G401 (cell line): ENCODE measurements around the gene NUP210. TPM values are rescaled to one million over a fixed set of nuclear protein-coding genes. Genes with fewer than 3 reads are reported as not detected.

Source experiments
- DNase-seq: peaks from one replicate; pipeline ENCODE4 v3.0.0-alpha.2; 2015; ENCODE audit warnings: low spot score
- in situ Hi-C: cut with HindIII; loops from 2 replicates; pipeline ENCODE4 v1.10.0; 2016; ENCODE audit warnings: low sequenced_read_pairs, mixed read lengths
- total RNA-seq: library from RNA; depleted of rRNA; stranded (reverse); fragments of >200 nt; shearing (Covaris generic); gene quantifications from 2 replicates; pipeline ENCODE4 v1.2.3, GENCODE V29; 2014

The NUP210 gene
- total RNA-seq, 1 experiment from 2014 or later = 45.0 TPM

DNA sequence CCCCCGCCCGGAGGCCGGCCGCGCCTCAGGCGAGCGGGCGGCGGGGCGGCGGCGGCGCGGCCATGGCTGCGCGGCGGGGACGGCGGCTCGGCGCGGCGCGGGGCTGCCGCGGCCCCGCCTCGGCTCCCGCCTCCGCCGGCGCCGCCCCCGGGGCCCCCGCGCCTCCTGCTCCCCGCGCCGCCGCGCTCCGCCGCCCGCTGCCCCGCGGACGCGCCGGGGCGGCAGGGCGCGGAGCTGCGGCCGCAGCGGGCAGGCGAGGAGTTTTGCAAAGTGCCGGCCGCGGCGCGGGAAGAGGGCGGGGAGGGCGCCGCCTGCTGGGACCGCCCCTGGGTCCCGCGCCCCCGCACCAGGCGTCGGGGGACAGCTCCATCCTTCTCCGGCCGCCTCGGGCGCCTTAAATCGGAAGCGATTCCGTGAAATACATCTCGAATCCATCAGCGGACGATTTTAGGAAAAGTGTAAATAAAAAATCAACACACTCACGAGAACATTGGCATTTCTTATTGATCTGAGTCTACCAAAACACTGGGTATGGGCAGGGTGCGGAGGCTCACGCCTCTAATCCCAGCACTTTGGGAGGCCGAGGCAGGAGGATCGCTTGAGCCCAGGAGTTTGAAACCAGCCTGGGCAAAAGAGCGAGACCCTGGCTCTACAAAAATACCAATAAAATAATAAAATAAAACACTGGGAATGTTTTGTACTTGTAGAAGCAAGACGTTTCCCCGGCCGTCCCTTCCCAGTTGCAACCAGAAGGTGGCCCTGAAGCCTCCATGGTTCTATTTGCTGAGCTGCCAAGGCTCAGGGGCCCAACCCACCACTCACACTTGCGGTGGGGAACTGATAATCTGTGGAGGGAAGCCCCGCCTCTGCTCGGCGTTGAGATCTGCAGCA, 136.9 kb downstream of the NUP210 start:
- in situ Hi-C loops = no loop called here
- no peak for DNase-seq

DNA sequence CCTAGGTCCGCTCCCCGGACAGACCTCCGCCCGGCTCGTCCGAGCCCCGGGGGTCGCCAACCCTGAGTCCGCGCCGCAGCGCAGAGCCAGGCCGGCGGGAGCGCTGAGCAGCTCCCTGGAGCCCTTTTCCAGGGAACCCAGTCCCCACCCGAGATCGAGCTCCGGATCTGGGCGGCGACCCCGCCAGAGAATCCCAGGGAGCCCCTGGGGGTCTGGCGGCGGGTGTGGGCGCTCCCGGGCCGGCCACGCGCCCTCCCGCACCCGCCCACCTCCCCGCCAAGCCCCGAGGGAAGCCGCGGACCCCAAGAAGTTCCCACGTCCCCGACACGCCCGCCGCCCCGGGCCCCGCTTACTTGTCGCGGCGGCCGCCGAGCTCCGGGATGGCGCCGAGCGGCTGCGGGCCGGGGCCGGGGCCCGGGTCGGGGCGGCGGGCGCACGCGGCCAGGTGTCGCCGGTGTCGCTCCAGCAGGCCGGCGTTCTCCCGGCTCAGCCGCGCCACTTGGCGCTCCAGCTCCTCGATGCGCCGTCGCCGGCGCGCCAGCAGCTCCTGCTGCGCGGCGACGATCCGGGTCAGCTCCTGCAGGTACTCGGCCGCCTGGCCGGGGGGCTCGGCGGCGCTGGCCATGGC, 137.7 kb downstream of the NUP210 start:
- DNase-seq = no peak
- in situ Hi-C loops = no loop called here

DNA sequence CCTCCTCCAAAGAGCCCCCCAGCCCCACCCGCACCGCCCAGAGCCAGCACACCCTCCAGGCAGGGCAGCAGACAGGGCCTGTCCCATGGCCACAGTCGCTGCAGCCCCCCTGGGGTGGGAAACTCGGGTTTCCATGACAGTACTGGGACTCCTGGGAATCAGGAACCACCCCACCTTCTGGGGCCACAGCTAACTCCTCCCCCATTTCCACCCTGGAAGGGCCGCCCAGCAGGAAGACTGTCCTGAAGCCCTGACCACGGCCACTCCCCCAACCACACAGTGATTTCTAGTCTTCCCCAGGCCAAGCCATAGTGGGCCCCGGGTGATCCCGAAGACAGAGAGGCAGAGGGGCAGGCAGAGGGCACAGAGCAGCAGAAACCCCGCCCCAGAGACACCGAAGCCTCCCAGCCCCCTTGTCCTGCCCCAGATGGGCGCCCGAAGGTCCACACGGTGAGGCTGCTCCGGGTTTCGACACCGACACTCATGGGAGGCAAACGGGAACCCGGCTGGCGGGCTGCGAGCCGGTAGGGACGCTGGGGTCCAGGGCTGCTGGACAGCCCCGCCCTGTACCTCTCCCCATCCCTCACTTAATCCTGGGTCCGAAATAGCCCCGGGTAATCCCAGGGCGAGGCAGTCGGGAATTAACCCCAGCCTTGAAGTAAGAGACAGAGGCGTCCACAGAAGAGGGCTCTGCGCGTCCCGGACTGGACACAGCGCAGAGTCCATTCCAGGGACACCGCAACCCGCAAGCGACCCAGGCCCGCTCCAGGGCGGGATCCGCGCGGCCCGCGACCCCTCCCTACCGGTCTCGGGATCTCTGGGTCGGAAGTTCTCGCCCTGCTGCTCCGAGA, 138.4 kb downstream of the NUP210 start:
- in situ Hi-C loops = no loop called here
- DNase-seq = no peak

DNA sequence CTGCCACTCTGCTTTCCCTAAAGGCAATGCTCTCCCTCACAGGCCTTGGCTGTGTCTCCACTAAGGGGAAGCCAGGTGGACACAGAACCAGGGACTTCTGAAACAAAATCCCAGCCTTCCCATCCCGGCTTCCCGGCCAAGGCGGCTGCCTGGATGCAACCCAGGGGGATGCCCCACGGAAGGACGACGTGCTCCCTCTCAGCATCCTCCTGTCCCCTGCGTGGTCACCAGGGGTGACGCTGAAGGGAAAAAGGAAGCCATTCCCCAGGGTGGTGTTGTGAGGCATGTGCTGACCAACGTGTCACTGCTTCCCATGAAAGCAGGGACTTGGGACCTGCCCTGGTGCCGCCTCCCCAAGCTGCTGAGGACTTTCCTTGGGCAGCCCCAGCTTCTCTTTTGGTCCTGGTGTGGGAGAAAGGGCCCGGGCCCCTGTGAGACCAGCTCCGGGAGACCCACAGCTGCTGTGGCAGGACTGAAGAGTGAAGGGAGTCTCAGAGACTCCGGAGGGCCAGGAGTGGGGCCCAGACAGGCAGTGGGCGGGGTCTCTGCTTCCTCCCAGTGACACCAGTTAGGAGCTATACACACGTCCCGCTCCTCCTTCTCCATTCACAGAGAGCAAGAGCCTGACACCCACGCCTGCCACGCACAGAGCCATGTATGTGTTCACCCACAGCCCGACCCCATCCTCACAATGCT, 139.2 kb downstream of the NUP210 start:
- DNase-seq = peak; percentile 40
- in situ Hi-C loops = no loop called here

DNA sequence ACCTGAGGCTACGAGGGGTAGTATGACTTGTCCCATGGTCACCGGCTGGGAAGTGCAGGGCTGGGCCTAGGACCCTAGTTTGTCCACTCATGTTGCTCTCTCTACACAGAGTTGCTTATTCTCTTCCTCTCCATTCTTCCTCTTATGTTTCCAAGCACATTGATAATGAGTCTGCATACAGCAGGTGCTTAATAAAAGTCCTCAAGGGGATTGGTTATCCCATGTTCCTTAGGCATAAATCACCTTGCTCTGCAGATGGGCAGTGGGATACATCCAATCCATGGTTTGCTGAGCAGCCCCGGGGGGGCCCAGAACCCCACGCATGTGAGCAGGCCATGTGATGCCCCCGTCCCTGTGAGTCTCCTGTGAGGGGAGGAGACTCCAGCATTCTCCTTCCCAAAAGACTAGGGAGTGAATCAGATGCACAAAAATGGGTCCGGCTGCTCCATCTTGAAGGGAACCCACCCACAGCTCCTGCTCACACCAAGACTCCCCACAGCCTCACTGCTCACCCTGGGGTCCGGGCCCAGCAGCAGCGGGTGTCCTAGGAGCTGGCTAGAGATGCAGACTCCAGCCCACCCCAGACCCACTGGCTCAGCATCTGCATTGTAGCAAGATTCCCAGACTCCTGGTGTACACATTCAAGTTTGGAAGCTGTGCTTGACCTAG, 139.9 kb downstream of the NUP210 start:
- no peak for DNase-seq
- in situ Hi-C loops = no loop called here

DNA sequence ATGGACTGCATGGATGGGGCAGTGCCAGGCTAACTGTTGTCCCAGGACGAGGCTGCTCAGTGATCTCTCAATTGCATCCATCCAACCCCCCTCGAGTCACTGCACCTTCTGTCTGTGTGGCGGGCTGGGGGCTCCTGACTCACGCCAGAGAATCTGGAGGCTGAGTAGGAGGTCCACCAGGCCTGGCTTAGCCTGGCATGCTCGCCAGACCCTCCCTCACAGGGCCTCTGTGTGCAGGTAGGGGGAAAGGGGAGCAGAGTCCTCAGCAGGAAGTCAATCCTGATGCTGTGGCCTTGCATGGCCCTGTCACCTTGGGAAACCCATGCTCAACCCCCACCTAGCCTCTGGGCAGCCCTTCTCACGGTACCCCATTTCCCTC, 140.6 kb downstream of the NUP210 start:
- DNase-seq = no peak
- in situ Hi-C loops = no loop called here

DNA sequence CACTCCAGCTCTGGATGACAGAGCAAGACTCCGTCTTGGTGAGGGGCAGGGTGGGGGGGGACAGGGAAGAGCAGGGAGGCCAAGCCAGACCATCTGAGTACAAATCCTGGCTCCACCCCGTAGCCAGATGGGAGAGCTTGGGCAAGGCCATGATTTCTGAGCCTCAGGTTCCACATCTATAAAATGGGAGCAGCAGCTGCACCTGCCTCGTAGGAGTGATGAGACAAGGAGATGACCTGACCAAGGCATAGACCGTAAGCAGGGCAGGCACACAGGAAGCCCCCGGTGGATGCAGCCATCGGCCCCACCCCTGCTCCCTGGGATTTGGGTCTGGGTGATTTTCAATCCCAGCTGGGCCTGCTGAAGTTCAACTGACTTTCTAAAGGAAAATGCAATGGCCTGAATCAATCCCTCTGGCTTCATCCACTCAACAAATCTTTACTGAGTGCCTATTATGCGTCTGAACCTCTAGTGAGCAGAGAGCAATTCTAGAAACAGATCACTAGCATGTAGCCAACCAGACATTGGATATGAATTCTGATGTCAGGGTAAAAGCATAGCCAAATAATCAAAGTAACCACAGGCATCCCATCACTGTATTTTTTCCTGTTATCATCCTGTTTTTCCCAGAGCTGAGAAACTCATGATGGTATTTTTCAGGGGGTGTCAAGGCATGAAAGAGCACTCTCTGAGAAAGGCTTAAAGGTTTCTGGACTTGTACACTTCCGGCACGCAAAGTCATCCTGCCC, 141.2 kb downstream of the NUP210 start:
- in situ Hi-C loops = no loop called here
- no peak for DNase-seq

DNA sequence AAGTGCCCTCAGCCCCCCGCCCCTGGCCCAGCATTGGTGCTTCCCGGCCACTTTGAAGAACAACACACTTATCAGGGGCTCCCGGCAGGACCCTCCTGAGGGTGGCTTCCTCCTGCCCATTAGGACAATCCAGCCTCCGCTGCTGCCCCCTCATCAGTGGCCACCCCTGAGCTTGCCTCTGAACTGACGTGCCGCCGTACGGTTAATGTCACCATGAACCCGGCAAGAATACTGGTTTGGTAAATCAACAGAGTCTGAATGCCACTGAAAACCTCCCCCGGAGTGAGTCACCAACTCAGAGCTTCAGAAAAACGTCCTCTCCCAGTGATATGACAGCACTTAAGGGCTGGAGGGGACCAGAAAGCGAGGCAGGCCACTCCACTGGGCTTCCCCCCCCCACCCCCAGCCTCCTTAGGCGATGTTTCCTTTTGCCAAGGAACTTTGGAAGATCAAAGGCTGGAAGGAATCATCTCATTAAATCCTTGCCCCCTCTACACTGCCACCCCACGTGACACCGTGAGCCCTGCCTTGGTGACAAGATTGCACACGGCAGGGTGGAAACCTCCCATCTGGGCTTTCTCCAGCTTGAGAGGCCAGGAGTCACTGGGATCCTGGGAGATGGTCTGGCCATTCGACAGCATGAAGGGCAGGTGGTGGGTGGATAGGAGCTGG, 142.1 kb downstream of the NUP210 start:
- in situ Hi-C loops = no loop called here
- DNase-seq = peak; percentile 61

DNA sequence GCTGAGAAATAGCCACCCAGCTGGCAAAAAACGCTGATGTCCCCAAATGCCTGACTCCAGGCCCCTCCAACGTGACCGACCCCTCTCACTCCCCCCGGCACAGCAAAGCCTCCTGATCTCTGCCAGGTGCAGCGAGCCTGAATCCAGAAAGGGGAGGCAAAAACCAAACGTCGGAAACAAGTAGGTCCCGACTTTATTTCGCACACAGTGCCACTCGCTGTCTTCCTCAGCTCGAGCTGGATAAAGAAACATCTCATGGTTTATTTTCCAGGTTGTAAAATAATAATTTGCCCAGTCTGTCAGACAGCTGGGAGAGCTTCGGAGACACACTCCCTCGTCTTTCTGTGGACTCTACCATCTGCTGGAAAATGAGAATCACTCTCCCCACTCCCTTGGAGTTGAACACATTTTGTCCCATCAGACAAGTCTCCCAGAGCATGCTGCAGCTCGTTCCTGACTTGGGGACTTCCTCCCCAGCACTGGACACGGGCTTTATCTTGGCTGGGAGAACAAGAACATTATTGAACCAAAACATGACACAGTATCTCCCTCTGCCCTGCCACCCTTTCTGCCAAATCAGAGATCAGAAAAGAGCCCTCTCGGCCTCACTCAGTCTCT, 142.8 kb downstream of the NUP210 start:
- DNase-seq = peak; percentile 62
- in situ Hi-C loops = no loop called here

DNA sequence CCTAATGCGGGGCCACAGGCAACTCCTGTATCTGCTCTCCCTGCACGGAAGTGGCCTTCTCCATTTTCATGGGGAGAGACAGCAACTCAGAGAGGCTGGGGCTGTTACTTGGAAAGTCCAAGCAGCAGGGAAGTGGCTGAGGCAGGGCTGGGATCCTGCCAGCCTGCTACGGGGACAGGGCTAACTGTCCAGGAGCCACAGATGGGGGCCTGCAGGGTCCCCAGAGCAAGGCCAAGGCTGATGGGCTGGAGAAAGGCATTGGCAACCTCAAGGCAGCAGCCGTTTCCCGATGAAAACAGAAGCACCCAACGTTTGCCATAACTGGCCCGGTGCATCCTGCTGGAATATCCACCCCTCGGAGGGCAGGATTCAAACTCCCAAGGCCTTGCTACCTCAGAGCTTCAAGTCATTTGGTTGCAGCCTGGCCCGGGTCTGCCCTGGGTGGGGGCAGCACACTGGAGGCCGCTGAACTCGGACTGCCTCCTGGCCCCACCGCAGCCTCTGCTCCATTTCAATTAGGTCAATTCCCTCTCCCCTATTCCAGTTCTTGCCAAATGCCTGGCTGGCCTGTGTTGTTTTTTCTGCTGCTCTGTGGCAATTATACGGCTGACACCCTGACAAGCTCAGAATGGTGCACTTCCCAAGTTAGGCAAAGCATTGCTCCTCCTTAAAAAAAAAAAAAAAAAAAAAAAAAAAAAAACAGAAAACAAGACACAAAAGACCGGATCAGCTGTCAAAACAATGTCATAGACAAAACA, 143.5 kb downstream of the NUP210 start:
- DNase-seq = peak; percentile 86
- in situ Hi-C loops = no loop called here

DNA sequence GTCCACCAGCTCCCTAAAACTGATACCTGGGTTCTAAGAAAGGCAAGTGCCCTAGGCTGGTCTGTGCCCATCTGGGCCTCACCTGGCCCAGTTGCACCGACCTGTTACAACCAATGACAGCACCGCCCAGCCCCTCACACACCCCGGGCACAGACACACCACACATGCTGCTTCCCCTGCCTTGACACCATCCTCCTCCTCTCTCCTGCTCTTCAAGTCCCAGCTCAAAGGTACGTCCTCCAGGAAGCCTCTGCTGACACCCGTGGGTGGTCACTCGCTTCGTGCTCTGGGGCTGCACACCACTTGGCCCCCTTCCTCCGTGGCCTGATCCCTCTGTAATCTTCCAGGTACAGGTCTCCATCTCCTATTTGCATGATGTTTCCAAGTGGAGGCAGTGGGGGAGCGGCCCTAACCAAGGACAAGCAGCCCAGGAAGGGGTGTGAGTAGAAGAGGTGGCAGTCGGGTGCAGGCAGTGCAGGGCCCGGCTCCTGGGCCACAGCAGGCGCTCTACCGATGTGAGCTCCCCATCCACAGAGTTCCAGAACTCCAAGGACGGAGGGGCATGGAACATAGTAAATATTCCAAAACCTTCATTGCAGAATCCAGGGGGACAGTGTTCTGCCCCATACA, 144.6 kb downstream of the NUP210 start:
- no peak for DNase-seq
- in situ Hi-C loops = no loop called here

DNA sequence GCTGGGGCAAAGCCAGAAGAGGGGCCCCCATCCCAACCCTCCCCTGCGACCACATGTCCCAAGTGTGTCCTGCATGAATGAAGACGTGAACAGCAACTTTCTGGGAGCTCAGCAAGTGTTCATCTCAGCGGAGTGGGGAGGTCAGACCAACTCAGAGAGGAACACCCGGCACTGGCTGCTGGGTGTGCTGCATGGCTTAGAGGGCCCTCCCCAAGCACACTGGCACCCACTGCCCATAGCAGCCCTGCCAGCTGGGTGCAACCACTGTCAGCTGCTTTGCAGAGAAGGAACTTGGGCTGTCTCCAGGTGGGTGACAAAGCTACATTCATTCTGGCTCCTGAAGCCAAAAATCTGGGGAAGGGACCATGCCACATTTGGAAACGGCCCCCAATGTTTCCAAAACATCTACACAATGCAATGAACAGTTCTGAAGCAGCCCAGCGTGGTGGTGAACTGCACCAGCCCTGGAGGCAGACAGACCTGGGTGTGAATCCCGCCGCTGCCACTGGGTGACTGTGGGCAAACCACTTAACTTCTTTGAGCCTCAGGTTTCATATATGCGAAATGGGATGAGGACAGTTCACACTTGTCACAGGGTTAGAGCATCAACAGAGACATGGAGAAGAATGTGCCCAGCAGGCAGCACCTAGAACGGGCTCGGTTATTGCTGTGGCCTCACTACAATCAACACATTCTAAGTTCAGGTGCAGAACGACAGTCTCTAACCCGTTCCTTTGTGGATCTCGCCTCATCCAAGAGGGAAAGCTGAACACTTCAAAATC, 145.4 kb downstream of the NUP210 start:
- in situ Hi-C loops = no loop called here

DNA sequence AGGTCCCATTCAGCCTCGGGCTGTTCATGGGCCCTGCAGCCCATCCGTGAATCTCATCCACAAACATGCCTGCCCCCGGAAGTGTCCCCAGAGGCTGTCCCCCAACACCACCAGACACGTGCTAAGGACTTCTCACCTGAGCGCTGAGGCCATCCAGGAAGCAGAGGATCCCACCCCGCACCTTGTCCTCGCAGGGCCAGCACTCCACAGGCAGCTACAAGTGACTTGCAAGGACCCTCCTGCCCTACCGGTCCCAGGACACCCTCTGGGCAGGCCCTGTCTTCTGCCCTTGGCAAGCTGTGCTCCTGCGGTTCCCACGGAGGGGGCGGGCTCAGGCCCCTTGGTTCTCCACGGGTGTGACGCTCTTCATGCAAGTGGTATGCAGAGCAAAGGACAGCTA, 146.0 kb downstream of the NUP210 start:
- DNase-seq = no peak
- in situ Hi-C loops = no loop called here

More for the DNA sequence above, 145.4 kb downstream of the NUP210 start:
- no peak for DNase-seq

DNA sequence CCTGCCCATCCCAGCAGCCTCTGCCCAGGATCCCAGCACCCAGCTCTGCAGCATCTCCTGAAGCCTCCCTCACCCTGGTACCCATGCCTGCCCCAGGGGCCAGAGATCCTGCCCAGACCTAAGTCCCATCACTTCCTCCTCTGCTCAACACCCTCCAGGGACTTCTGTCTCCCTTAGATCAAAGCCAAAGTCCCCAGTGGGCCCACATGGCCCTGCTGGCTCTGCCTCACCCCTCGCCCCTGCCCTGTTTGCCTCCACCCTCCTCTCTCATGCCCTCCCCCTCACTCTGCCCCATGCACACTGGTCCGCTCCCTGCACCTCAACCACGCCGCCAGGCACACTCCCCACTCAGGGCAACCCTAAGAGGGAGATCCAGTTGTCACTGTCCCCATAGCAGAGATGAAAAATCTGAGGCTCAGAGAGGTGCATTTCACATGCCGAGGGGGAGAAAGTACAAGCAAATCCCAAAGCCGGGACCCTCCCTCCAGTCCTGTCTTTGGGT, 146.5 kb downstream of the NUP210 start:
- DNase-seq = no peak
- in situ Hi-C loops = no loop called here
